PC-3 (cell line): ENCODE results near the gene NIN. TPM values are rescaled to one million over a fixed set of nuclear protein-coding genes. Genes with fewer than 3 reads are reported as not detected.

Experiments
- ATAC-seq: fragments of 200-7000 bp; cut with Tn5 transposase; 2 replicates; pipeline ENCODE4 v1.9.1; 2020; ENCODE audit warnings: mild to moderate bottlenecking, moderate library complexity
- BruUV-seq: library from RNA; stranded (reverse); fragments of 400-500 nt; replicated peaks from 2 replicates; lab custom pipeline; 2021; lab: Mats Ljungman, UMichigan
- CTCF ChIA-PET: fragments of 300-600 bp; sonication (Branson Sonifier 250); formaldehyde crosslinking; loops from one replicate; lab custom pipeline; 2022; ENCODE audit warnings: antibody characterized with exemption; lab: Charles Lee
- POLR2A ChIA-PET: fragments of 300-600 bp; sonication (Branson Sonifier 250); formaldehyde crosslinking; loops from one replicate; lab custom pipeline; 2022; ENCODE audit warnings: antibody characterized with exemption; ENCODE audit not compliant: unreplicated experiment; lab: Charles Lee
- DNase-seq: peaks from one replicate; pipeline ENCODE4 v3.0.0-alpha.2; 2015
- H2AFZ ChIP-seq: fragments of 300-600 bp; sonication (generic); 2 replicates; pipeline ENCODE4 v1.6.0; 2016; ENCODE audit warnings: antibody characterized with exemption, low read length
- H3F3A ChIP-seq: fragments of 300-600 bp; sonication (generic); one replicate; pipeline ENCODE4 v1.6.0; 2017; ENCODE audit warnings: antibody characterized with exemption, low read length, control low read depth, mild to moderate bottlenecking; ENCODE audit not compliant: unreplicated experiment
- H3K27ac ChIP-seq: fragments of 300-600 bp; sonication (generic); 2 replicates; pipeline ENCODE4 v1.5.1; 2016; ENCODE audit warnings: mild to moderate bottlenecking, low read length
- H3K27me3 ChIP-seq: fragments of 300-600 bp; sonication (generic); 2 replicates; pipeline ENCODE4 v1.6.1; 2016; ENCODE audit warnings: low read length, mixed read lengths
- H3K36me3 ChIP-seq: fragments of 300-600 bp; sonication (generic); 2 replicates; pipeline ENCODE4 v1.6.1; 2016; ENCODE audit warnings: low read depth, mixed run types, low read length, mixed read lengths
- H3K4me1 ChIP-seq: fragments of 300-600 bp; sonication (generic); 2 replicates; pipeline ENCODE4 v1.5.1; 2016; ENCODE audit warnings: low read length; ENCODE audit not compliant: insufficient read depth
- H3K4me2 ChIP-seq: fragments of 300-600 bp; sonication (generic); 2 replicates; pipeline ENCODE4 v1.6.0; 2016; ENCODE audit warnings: low read length
- H3K4me3 ChIP-seq: fragments of 300-600 bp; sonication (generic); 2 replicates; pipeline ENCODE4 v1.5.1; 2016; ENCODE audit warnings: mild to moderate bottlenecking, low read length, mixed read lengths
- H3K79me2 ChIP-seq: fragments of 300-600 bp; sonication (generic); 2 replicates; pipeline ENCODE4 v1.6.1; 2017; ENCODE audit warnings: low read length, mixed read lengths
- H3K9ac ChIP-seq: fragments of 300-600 bp; sonication (generic); 2 replicates; pipeline ENCODE4 v1.6.0; 2016; ENCODE audit warnings: mild to moderate bottlenecking, low read length
- H3K9me2 ChIP-seq: fragments of 300-600 bp; sonication (generic); replicated peaks from 2 replicates; pipeline ENCODE4 v1.6.1; 2016; ENCODE audit warnings: mixed run types, low read length, mixed read lengths
- H3K9me3 ChIP-seq: fragments of 300-600 bp; sonication (generic); 2 replicates; pipeline ENCODE4 v1.6.1; 2016; ENCODE audit warnings: low read length, mixed read lengths
- H4K20me1 ChIP-seq: fragments of 300-600 bp; sonication (generic); 2 replicates; pipeline ENCODE4 v1.6.1; 2016; ENCODE audit warnings: low read length, mixed read lengths
- CTCF ChIP-seq: fragments of 300-600 bp; sonication (generic); conservative IDR thresholded peaks from 2 replicates; pipeline ENCODE4 v1.5.1; 2017; ENCODE audit warnings: antibody characterized with exemption, low read depth, mild to moderate bottlenecking, low read length
- EZH2 ChIP-seq: fragments of 300-600 bp; sonication (generic); IDR thresholded peaks from one replicate; pipeline ENCODE4 v1.6.1; 2017; ENCODE audit warnings: antibody characterized with exemption, mild to moderate bottlenecking, low read length; ENCODE audit not compliant: unreplicated experiment
- EZH2phosphoT487 ChIP-seq: fragments of 300-600 bp; sonication (generic); IDR thresholded peaks from 2 replicates; pipeline ENCODE4 v1.6.1; 2018; ENCODE audit warnings: mild to moderate bottlenecking, antibody characterized with exemption, low read length, borderline replicate concordance
- intact Hi-C: fragments of 100-400 bp; cut with micrococcal nuclease; formaldehyde crosslinking; loops from 2 replicates; pipeline ENCODE4 v1.9.0; 2023
- total RNA-seq: library from RNA; depleted of rRNA; stranded (reverse); fragments of >200 nt; gene quantifications from 2 replicates; pipeline ENCODE4 v1.2.3, GENCODE V29; 2014

Gene NIN
- total RNA-seq, 1 experiment from 2014 or later: 34.3 TPM

- peak; percentile 62 for DNase-seq
These were observed 155.4 kb downstream of the NIN start for GRCh38 chr14:50675597-50675996.

GRCh38 chr14:50670866-50671256 lies 160.1 kb downstream of the NIN start:
- Histone ChIP-seq H3K4me2 (no peak overlapping the region), H3F3A (no peaks in the 10 kb centered on the region), H2AFZ (no peak overlapping the region), H3K27ac (no peak overlapping the region), H3K4me1 (peaks cover 25% of the 10 kb centered on the region), H3K4me3 (no peak overlapping the region), H3K9ac (no peak overlapping the region), H3K9me2 (no peaks in the 10 kb centered on the region), H3K79me2 (peaks cover 20% of the 10 kb centered on the region), H3K9me3 (no peaks in the 10 kb centered on the region), H3K27me3 (no peaks in the 10 kb centered on the region), H3K36me3 (no peaks in the 10 kb centered on the region), H4K20me1 (peaks cover 17% of the 10 kb centered on the region)
- no TSS peak for BruUV-seq
- CTCF ChIA-PET: no interaction called here
- POLR2A ChIA-PET: no interaction called here
- ATAC-seq (no peak), DNase-seq (no peak)
- intact Hi-C loops: no loop called here
- TF ChIP-seq EZH2: no peak
- TF ChIP-seq EZH2phosphoT487: no peak
- TF ChIP-seq CTCF: no peak

More at GRCh38 chr14:50675597-50675996, 155.4 kb downstream of the NIN start:
- H3K9me3 ChIP-seq: no peaks in the 10 kb centered on the region
- ChIA-PET CTCF (interaction anchor here (1.0 kb wide), 1 partner anchor 185 kb away, joined by 3 read pairs; no protein-coding TSS in a partner anchor), POLR2A (no interaction called here)
- H3K27me3 ChIP-seq: no peaks in the 10 kb centered on the region
- TF ChIP-seq CTCF: no peak
- no peak for TF ChIP-seq EZH2
- TF ChIP-seq EZH2phosphoT487: no peak
- peaks cover 44% of the 10 kb centered on the region for H3K4me1 ChIP-seq
- no peak overlapping the region for H3K4me3 ChIP-seq
- BruUV-seq: no TSS peak
- H3K79me2 ChIP-seq: no peaks in the 10 kb centered on the region
- no peak overlapping the region for H3K27ac ChIP-seq
- H3K9me2 ChIP-seq: no peaks in the 10 kb centered on the region; the same call in 1 of the 2 replicates
- H3F3A ChIP-seq: no peaks in the 10 kb centered on the region
- no peak for ATAC-seq
- no peak overlapping the region for H3K9ac ChIP-seq
- H4K20me1 ChIP-seq: no peaks in the 10 kb centered on the region
- H3K36me3 ChIP-seq: no peaks in the 10 kb centered on the region
- peak overlapping the region; percentile 17 for H3K4me2 ChIP-seq
- intact Hi-C loops: loop anchor here (5.0 kb wide), 2 partner anchors 37 to 187 kb away; no protein-coding TSS in a partner anchor
- H2AFZ ChIP-seq: no peak overlapping the region

GRCh38 chr14:50670196-50670865 lies 160.6 kb downstream of the NIN start:
- POLR2A ChIA-PET: interaction anchor here (0.7 kb wide), 1 partner anchor 76 kb away, joined by 3 read pairs; no protein-coding TSS in a partner anchor
- Histone ChIP-seq H3K9ac (no peak overlapping the region), H4K20me1 (peaks cover 23% of the 10 kb centered on the region), H3K4me2 (no peak overlapping the region), H3K27ac (no peak overlapping the region), H3K27me3 (no peaks in the 10 kb centered on the region), H3K9me2 (no peaks in the 10 kb centered on the region), H3K79me2 (peaks cover 25% of the 10 kb centered on the region), H3F3A (no peaks in the 10 kb centered on the region), H3K36me3 (no peaks in the 10 kb centered on the region; the same call in 1 of the 2 replicates), H2AFZ (no peak overlapping the region), H3K4me1 (peaks cover 25% of the 10 kb centered on the region), H3K4me3 (no peak overlapping the region), H3K9me3 (no peaks in the 10 kb centered on the region)
- BruUV-seq: no TSS peak
- DNase-seq (no peak), ATAC-seq (no peak)
- CTCF ChIA-PET: interaction anchor here (0.6 kb wide), 1 partner anchor 70 kb away, joined by 5 read pairs; no protein-coding TSS in a partner anchor
- intact Hi-C loops: no loop called here
- TF ChIP-seq EZH2: no peak
- no peak for TF ChIP-seq EZH2phosphoT487
- no peak for TF ChIP-seq CTCF
